NCI-H2029 treated with DMSO at 0.1 percent for 48 hours (cell line): ENCODE measurements around the gene MTRFR.
"Not testable (repeated sequence)": the region's sequence is repeated elsewhere in the genome, so short reads cannot be mapped to it uniquely, and the experiment has no call there.

ENCODE experiments used
- DNase-seq: peaks from one replicate; lab custom pipeline; 2025; lab: John Stamatoyannopoulos, UW

Gene MTRFR

DNA sequence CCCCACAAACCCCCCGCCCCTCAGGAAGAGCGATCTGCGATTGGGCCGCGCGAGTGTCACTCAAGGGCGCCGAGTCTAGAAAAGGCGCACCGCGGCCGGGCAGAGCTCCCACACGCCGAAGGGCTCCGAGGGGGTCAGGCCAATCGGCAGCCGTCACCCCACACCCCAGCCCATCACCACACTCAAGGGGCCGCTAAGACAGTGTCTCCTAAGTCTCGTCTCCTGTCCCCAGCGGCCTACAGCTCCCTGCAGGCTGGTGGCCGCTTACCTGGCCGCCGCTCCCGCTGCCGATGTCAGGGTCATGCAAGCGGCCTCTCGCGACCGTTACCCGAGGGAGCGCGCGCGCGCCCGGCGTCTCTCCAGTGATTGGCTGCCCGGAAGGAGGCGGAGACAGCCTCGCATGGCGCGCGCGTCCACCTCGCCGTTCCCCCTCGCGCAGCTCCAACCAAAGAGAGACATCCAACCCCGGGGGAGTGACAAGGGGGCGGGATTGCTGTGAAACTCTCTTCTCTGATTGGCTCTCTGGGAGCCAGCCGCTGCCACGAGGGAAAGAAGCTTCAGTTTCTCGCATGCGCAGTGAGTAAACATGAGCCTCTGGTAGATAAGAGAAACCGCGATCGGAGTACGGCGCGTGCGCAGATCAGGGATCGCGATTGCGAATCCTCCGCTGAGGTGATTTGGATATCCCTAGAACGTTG is at the start of gene MTRFR, which contains the start of gene MPHOSPH9:
MTRFR (plus strand) TSS at position 630 of the 698 bp plus-strand sequence. CDS start 20,239 bp downstream, outside the sequence.
MPHOSPH9 (minus strand) TSS at position 335 of the 698 bp plus-strand sequence. CDS start 2,777 bp downstream, outside the sequence.
- DNase-seq = peak; percentile 98

DNA sequence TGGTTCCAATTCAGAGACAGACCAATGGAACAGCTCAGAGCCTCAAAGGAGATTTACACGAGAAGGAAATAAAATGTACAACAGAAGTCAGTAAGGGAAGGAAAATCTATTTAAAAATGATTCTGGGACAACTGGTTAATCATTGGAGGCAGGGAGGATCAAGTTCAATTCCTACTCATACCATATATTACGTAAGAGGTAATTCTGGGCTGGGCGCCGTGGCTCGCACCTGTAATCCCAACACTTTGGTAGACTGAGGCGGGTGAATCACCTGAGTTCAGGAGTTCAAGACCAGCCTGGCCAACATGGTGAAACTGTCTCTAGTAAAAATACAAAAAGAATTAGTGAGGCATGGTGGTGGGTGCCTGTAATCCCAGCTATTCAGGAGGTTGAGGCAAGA is 45.6 kb upstream of the MTRFR start:
- DNase-seq = no peak

DNA sequence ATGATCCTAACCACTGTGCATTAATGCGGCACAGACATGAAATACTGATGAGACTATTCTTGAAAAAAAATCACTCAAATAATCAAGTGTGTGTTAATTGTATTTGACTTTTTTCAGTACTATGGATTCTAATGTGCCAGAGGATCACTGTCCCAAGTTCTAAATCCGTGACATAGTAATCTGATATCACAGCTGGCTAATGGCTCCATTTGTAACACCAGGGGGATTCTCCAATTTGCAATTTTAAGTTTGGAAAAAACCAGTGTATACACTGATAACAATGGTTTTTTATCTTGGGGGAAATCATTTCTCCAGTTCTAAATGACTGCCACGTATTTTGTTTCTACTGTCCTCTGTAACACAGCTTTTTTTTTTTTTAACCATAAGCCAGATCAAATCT is 33.3 kb upstream of the MTRFR start:
- no peak for DNase-seq

DNA sequence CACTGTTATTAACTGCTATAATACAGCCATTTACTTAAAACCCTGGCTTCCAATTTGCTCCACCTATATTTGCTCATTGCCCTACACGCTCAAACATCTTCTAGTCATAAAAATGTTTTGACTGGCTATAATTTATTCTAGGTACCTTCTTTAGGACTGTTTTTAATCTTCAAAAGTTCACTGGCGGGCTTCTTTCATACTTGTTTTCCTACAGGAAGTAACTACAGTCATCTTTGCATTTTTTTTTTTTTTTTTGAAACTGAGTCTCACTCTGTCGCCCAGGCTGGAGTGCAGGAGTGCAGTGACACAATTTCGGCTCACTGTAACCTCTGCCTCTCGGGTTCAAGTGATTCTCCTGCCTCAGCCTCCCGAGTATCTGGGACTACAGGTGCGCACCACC is 32.8 kb upstream of the MTRFR start:
- no peak for DNase-seq

DNA sequence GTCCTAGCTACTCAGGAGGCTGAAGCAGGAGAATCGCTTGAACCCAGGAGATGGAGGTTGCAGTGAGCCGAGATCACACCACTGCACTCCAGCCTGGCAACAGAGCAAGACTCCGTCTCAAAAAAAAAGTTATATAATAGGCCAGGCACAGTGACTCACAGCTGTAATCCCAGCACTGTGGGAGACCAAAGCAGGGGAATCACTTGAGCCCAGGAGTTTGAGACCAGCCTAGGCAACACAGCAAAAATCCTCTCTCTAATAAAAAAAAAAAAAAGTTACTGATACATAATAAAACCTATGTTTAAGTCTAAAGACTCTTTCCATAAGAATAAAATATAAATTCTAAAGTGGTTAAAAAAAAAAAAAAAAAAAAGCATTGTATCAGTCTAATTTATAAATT is 26.4 kb upstream of the MTRFR start:
- DNase-seq = not testable (repeated sequence)

DNA sequence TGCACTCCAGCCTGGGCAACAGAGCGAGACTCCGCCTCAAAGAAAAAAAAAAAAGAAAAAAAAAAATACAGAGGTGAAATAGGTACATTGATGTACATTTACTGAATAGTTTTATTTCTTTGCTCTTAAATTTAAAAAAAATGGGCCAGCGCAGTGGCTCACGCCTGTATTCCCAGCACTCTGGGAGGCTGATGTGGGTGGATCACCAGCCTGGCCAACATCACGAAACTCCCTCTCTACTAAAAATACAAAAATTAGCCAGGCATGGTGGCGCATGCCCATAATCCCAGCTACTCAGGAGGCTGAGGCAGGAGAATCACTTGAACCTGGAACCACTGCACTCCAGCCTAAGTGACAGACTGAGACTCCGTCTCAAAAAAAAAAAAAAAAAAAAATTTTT is 25.4 kb upstream of the MTRFR start:
- not testable (repeated sequence) for DNase-seq

DNA sequence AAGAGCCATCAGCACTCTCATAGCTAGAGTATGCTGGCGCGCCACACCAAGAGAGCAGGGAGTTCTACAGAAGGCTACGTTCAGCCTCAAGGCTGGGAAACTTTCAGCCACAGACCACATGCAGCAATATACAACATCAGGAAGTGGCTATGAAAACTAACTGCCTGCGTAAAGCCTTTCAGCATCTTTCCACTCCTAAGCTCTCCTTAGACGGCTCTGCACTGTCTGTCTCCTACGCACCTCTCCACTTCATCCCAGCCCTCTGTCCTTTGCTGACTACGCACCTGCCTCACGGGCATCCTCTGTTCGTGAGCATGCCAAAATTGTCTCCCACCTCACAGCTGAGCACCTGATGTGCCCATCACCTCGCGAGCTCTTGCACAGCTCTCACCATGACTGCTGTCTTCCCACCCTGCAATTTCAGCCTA is 10.0 kb upstream of the MTRFR start:
- DNase-seq = no peak

DNA sequence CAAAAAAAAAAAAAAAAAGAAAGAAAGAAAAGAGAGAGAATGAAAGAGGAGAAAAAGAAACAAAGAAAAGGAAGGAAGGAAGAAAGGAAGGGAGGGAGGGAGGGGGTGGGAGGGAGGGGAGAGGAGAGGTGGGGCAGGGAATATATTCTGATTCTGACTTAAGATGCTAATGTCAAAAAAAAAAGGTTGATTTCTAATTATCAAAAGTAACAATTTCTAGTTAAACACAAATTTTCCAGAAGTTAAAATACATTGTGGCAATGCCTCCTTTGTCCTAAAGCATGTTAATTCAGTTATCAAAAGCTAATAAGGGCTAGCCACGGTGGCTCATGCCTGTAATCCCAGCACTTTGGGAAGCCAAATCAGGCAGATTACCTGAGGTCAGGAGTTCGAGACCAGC is 7.8 kb upstream of the MTRFR start:
- no peak for DNase-seq

DNA sequence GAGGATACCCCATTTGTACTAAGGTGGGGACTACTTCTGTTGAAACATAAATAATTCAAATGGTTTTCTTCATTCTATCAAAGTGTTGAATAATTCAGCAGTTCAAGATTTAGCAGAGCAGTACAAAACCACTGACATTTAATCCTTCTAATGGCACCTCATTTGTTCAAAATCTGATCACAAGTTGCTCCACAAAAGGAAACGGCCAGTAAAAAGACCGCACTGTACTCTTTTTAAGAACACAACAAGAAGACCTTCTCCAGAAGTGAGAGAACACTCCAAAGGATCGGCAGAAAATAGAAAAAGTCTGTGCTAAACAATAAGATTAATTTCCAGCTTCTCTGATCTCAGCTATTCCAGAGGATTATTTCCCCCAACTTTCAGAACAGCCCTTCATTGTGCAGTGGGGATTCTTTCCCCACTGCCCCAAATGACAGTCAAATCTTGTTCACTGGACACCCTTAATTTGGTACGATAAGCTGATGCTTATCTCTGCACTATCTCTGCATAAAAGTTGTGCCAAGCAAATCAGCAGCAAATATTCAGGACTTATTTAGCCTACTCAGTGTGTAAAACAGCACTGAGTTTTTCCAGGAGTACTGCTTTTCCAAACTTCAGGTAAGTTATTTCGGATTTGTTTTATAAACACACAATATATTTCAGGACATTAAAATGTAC is 5.5 kb upstream of the MTRFR start:
- no peak for DNase-seq

DNA sequence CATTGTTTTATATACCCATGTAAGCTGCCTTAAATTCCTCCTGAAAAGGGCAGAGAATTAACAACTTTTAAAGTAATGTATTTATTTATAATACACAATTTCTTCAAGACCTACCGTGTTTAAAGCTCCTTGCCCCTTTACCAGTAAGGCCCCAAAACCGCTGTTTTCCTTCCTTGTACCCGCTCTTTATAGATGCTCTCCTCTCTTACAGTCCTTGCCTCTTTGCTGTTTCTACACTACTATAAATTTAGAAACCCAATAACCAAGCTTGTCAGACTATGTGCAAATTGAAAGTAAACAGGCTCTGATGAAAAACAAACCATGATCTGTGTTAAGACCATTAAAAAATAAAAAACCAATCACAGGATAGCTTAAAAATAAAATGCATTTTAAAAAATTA is 4.2 kb upstream of the MTRFR start:
- DNase-seq = no peak

DNA sequence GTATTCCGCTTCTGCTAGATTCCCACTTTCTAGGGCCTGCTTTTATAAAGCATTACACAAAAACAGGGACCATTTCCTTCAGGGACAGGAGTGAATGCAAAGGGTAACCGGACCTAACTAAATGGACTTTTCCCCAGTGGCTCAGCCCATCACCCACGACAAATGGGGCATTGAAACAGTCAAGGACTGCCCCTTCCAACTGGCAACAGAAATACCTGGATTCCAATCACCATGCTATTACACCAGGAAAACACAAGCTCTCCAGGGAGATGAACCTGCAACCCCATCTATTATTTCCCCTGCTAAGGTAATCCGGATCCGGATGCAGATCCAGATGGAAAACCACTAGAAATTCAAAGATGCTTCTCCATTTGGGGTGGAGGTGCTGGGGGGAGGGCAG is 1.3 kb upstream of the MTRFR start:
- DNase-seq = no peak

DNA sequence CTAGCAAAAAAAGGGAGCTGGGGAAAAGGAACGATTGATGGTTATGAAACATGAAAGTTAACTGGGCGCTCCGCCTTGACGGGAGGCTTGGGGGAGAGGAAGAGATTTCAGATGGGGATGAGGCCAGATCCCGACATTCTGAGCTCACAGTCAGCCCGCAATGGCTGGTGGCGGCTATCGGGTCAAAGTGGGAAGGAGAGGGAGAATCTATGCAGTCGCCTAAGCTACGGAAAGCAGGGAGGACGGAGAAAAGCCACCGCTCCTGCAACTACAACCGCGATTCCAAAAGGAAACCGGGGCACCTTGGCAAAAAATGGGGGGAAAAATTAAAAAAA is 797 bp upstream of the MTRFR start:
- no peak for DNase-seq

DNA sequence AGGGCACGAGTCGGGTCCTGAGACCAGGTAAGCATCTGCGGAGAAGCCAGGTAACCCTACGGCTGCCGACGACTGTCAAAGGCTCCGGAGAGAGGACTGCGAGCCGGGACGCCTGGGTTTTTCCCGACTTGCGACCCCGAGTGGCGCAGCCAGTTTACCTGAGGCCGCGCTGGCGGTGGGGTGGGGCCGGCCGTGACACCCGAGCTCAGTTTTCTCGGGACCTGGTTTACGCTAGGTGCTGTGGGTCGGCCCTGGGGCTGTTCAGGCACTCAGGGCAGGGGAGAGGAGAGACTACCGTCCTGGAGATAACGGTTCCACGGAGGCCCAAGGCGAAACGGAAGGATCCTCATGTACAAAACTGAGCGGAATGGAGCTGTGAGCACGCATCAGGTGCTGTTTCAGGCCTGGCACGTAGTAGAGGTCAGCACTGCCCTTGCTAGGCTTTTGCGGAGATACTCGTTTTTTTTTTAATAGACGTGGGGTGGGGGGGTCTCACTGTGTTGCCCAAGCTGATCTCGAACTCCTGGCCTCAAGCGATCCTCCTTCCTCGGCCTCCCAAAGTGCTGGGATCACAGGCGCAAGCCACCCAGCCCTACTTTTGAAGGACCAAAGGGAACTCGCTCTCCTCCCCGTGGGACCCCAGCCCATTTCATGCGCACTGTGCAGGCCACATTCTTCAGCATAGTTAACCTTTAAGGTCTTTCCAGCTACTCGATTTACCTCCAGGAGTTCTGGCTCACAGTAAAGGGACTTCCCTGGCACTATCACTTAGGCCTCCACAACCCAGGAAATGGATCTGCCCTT is 471 bp downstream of the MTRFR start:
- DNase-seq = no peak

DNA sequence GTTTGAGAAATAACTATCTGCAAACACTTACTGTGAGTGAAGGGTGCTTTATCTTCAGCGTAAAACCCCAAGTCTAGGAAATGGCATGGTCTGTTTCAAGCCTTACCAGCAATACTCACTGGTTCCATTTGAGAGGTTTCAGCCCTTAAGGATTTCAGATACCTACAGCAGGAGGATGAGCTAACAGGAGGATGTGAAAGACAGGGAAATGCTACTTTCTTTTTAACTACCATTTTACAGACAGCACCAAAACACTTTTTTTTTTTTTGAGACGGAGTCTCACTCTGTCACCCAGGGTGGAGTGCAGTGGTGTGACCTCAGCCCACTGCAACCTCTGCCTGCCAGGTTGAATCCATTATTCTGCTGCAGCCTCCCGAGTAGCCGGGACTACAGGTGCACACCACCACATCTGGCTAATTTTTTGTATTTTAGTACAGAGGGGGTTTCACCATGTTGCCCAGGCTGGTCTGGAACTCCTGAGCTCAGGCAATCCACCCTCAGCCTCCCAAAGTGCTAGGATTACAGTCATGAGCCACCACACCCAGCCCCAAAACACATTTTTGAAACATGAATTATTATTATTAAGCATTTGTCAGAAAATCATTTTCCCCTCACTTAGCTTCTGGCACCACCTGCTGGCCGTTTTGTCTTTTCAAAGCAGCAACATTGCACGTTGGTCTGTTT is 4.6 kb downstream of the MTRFR start:
- DNase-seq = peak; percentile 97

DNA sequence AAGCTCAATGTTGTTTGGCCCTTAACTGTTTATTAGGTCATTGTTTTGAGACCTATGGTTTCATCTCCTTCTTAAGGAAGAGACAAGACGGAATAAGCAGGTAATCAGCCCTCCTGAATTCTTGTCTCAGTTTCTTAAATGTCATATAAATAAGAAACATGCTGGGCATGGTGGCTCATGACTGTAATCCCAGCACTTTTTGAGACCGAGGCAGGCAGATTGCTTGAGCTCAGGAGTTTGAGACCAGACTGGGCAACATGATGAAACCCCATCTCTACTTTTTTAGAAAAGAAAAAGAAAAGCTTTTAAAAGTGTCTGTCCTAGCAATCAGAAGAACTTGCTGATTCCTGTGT is 5.1 kb downstream of the MTRFR start:
- no peak for DNase-seq

DNA sequence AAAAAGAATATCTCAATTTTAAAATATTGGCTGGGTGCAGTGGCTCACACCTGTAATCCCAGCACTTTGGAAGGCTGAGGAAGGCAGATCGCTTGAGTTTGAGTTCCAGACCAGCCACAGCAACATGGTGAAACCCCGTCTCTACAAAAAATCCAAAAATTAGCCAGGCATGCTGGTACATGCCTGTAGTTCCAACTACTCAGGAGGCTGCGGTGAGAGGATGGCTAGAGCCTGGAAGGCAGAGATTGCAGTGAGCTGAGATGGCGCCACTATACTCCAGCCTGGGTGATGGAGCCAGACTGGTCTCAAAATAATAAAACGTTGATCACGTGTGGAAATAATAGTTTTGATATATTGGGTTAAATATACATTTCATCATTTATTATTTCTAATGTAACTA is 5.7 kb downstream of the MTRFR start:
- DNase-seq = no peak

DNA sequence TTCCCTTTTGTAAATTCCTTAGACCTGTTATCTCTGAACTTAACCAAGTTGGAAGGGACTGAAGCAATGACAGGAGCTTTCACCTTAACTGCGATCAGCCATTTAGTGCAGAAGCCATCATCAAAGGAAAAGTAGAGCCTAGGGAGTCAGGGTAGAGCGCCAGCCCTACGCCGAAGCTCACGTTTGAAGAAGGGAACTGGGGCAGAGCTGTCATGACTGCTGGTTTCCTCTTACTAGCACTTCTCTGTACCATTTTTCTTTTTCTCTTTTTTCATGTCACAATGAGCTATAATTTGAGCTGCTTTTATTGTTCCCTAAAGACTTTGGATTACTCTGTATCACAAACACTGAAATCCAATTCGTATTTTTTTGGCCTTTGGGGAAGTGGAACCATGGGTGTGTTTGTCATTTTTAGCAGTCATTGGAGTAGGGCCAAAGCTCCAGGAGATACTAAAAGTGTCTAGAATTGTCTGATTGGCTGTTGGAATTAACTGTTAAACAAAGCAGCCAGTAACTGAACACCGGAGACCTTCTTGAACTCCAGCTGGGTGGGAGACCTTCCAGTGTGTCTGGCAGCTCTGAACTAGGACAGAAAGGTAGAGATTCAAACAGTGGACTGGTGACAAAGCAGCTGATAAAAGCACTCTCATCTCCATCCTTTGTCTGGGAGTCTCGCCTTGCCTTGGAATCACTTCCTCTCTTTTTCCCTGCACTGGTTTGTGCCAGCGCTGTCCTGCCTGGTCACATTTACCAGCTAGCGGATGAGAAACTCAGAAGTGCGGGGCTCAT is 9.1 kb downstream of the MTRFR start:
- DNase-seq = peak; percentile 95

DNA sequence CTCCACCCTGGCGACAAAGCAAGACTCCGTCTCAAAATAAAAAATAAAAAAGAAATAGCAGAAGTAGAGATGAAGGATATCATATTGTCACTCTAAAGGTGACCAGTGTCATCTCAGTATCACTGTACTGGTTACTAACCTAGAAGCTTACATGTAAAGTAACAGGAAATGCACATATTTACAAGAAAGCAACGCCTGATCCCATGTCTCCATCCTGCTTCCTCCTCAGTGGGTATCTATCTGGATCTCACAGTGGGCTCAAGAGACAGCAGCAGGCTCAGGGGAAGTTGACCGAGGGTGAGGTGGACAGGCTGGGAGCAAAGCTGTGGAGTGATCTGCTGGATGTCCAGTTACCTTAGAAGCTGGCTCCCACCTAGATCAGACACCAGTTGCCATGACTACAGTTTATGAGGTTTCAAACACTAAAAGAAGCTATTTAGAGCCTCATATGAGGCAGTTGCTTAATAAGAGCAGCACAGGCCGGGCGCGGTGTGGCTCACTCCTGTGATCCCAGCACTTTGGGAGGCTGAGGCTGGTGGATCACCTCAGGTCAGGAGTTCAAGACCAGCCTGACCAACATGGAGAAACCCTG is 10.5 kb downstream of the MTRFR start:
- no peak for DNase-seq

DNA sequence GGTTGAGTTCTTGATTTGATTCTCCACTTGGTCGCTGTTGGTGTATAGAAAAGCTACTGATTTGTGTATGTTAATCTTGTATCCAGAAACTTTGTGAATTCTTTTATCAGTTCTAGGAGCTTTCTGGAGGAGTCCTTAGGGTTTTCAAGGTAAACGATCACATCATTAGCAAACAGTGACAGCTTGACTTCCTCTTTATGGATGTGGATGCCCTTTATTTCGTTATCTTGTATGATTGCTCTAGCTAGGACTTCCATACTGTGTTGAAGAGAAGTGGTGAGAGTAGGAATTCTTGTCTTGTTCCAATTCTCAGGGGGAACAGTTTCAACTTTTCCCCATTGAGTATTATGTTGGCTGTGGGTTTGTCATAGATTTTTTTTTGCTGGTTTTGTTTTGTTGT is 12.4 kb downstream of the MTRFR start:
- DNase-seq = no peak

DNA sequence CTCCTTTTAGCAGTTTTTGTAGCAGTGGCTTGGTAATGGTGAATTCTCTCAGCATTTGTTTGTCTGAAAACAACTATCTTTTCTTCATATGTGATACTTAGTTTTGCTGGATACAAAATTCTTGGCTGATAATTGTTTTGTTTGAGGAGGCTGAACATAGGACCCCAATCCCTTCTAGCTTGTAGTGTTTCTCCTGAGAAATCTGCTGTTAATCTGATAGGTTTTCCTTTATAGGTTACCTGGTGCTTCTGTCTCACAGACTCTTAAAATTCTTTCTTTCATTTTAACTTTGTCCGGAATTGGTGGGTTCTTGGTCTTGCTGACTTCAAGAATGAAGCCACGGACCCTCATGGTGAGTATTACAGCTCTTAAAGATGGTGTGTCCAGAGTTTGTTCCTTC is 14.9 kb downstream of the MTRFR start:
- not testable (repeated sequence) for DNase-seq
